Measurements from ENCODE around the gene NOVA2.

The NOVA2 gene

GRCh38 chr19:46014941-46015686, 41.4 kb upstream of the NOVA2 start:
- no peak for DNase-seq (ENCODE audit: low spot score in 2 of 2)
- H3K4me1 ChIP-seq = no peaks in the 10 kb centered on the region; the same call in 1 of the 2 replicates
- H3K36me3 ChIP-seq (replicated peaks) = peaks cover 15% of the 10 kb centered on the region
- H3K4me3 ChIP-seq = no peak overlapping the region
- no peaks in the 10 kb centered on the region for H3K9me3 ChIP-seq
- H3K27me3 ChIP-seq (ENCODE audit: low read depth) = no peaks in the 10 kb centered on the region
- in situ Hi-C loops (cut with MboI; ENCODE audit: low sequenced_read_pairs) = no loop called here

- in situ Hi-C loops (cut with MboI; ENCODE audit: low sequenced_read_pairs) = no loop called here
- H3K4me3 ChIP-seq = no peak overlapping the region
- no peak for DNase-seq (ENCODE audit: low spot score in 2 of 2)
- H3K9me3 ChIP-seq = no peaks in the 10 kb centered on the region
- H3K4me1 ChIP-seq = no peaks in the 10 kb centered on the region; the same call in 1 of the 2 replicates
- H3K36me3 ChIP-seq (replicated peaks) = peaks cover 15% of the 10 kb centered on the region
- no peaks in the 10 kb centered on the region for H3K27me3 ChIP-seq (ENCODE audit: low read depth)
Observed at GRCh38 chr19:46014534-46014933, 40.9 kb upstream of the NOVA2 start.

GRCh38 chr19:46009530-46010510, 36.2 kb upstream of the NOVA2 start:
- DNase-seq (ENCODE audit: low spot score in 2 of 2) = peak; percentile 31 to 87
- in situ Hi-C loops (cut with MboI; ENCODE audit: low sequenced_read_pairs) = no loop called here
- H3K27me3 ChIP-seq (ENCODE audit: low read depth) = no peaks in the 10 kb centered on the region
- no peaks in the 10 kb centered on the region for H3K9me3 ChIP-seq
- H3K36me3 ChIP-seq (replicated peaks) = no peaks in the 10 kb centered on the region; the same call in none of the 2 replicates
- no peaks in the 10 kb centered on the region for H3K4me1 ChIP-seq
- no peak overlapping the region for H3K4me3 ChIP-seq

GRCh38 chr19:46006411-46006810, 32.7 kb upstream of the NOVA2 start:
- DNase-seq (ENCODE audit: low spot score in 2 of 2) = no peak
- no peaks in the 10 kb centered on the region for H3K27me3 ChIP-seq (ENCODE audit: low read depth)
- no peak overlapping the region for H3K4me3 ChIP-seq
- H3K4me1 ChIP-seq = no peaks in the 10 kb centered on the region
- H3K36me3 ChIP-seq (replicated peaks) = no peaks in the 10 kb centered on the region; the same call in none of the 2 replicates
- in situ Hi-C loops (cut with MboI; ENCODE audit: low sequenced_read_pairs) = no loop called here
- H3K9me3 ChIP-seq = no peaks in the 10 kb centered on the region

GRCh38 chr19:46002678-46003275, 29.1 kb upstream of the NOVA2 start:
- Histone ChIP-seq H3K9me3 (no peaks in the 10 kb centered on the region), H3K36me3 (replicated peaks) (no peaks in the 10 kb centered on the region; the same call in 1 of the 2 replicates), H3K27me3 (ENCODE audit: low read depth) (no peaks in the 10 kb centered on the region), H3K4me1 (no peaks in the 10 kb centered on the region), H3K4me3 (no peak overlapping the region)
- DNase-seq (ENCODE audit: low spot score in 2 of 2) = no peak
- in situ Hi-C loops (cut with MboI; ENCODE audit: low sequenced_read_pairs) = no loop called here

- H3K27me3 ChIP-seq (ENCODE audit: low read depth) = no peaks in the 10 kb centered on the region
- no peaks in the 10 kb centered on the region; the same call in 1 of the 2 replicates for H3K4me1 ChIP-seq
- no peaks in the 10 kb centered on the region for H3K9me3 ChIP-seq
- peak in 1 of 2 experiments; percentile 48 for DNase-seq (ENCODE audit: low spot score in 2 of 2)
- H3K4me3 ChIP-seq = no peak overlapping the region
- H3K36me3 ChIP-seq (replicated peaks) = no peaks in the 10 kb centered on the region
- in situ Hi-C loops (cut with MboI; ENCODE audit: low sequenced_read_pairs) = no loop called here
Observed at GRCh38 chr19:46000491-46001246, 27.0 kb upstream of the NOVA2 start.

GRCh38 chr19:45999653-46000121, 26.0 kb upstream of the NOVA2 start:
- in situ Hi-C loops (cut with MboI; ENCODE audit: low sequenced_read_pairs) = no loop called here
- no peak overlapping the region for H3K4me3 ChIP-seq
- no peaks in the 10 kb centered on the region for H3K36me3 ChIP-seq (replicated peaks)
- H3K9me3 ChIP-seq = no peaks in the 10 kb centered on the region
- no peaks in the 10 kb centered on the region; the same call in none of the 2 replicates for H3K4me1 ChIP-seq
- no peaks in the 10 kb centered on the region for H3K27me3 ChIP-seq (ENCODE audit: low read depth)
- no peak for DNase-seq (ENCODE audit: low spot score in 2 of 2)

- H3K9me3 ChIP-seq = no peaks in the 10 kb centered on the region
- H3K36me3 ChIP-seq (replicated peaks) = no peaks in the 10 kb centered on the region
- no peaks in the 10 kb centered on the region for H3K27me3 ChIP-seq (ENCODE audit: low read depth)
- H3K4me3 ChIP-seq = no peak overlapping the region
- peaks cover 4% of the 10 kb centered on the region for H3K4me1 ChIP-seq
- no peak for DNase-seq (ENCODE audit: low spot score in 2 of 2)
- in situ Hi-C loops (cut with MboI; ENCODE audit: low sequenced_read_pairs) = no loop called here
Observed at GRCh38 chr19:45998834-45999233, 25.2 kb upstream of the NOVA2 start.

- no peak for DNase-seq (ENCODE audit: low spot score in 2 of 2)
- no peaks in the 10 kb centered on the region for H3K27me3 ChIP-seq (ENCODE audit: low read depth)
- in situ Hi-C loops (cut with MboI; ENCODE audit: low sequenced_read_pairs) = no loop called here
- no peaks in the 10 kb centered on the region for H3K36me3 ChIP-seq (replicated peaks)
- peaks cover 4% of the 10 kb centered on the region for H3K4me1 ChIP-seq
- H3K4me3 ChIP-seq = no peak overlapping the region
- no peaks in the 10 kb centered on the region for H3K9me3 ChIP-seq
Observed at GRCh38 chr19:45996933-45997332, 23.3 kb upstream of the NOVA2 start.

- Histone ChIP-seq H3K4me3 (peak overlapping the region; percentile 84), H3K27me3 (ENCODE audit: low read depth) (no peaks in the 10 kb centered on the region), H3K4me1 (peaks cover 4% of the 10 kb centered on the region), H3K9me3 (no peaks in the 10 kb centered on the region), H3K36me3 (replicated peaks) (no peaks in the 10 kb centered on the region)
- in situ Hi-C loops (cut with MboI; ENCODE audit: low sequenced_read_pairs) = no loop called here
- DNase-seq (ENCODE audit: low spot score in 2 of 2) = no peak
Observed at GRCh38 chr19:45995715-45996385, 22.2 kb upstream of the NOVA2 start.

- in situ Hi-C loops (cut with MboI; ENCODE audit: low sequenced_read_pairs) = no loop called here
- DNase-seq (ENCODE audit: low spot score in 2 of 2) = peak; percentile 96 to 97
- H3K27me3 ChIP-seq (ENCODE audit: low read depth) = peaks cover 4% of the 10 kb centered on the region; the same call in 1 of the 2 replicates
- peak within 1 kb of the TSS; percentile 84 for H3K4me3 ChIP-seq
- no peaks in the 10 kb centered on the region for H3K36me3 ChIP-seq (replicated peaks)
- no peaks in the 10 kb centered on the region for H3K9me3 ChIP-seq
- peaks cover 4% of the 10 kb centered on the region for H3K4me1 ChIP-seq
Observed at GRCh38 chr19:45994998-45995714, 21.5 kb upstream of the NOVA2 start, which contains the start of gene CCDC61. Gene CCDC61 (plus strand): TSS chr19:45995467. CDS start chr19:46003019, 7,552 bp downstream.

GRCh38 chr19:45994456-45994997, 20.9 kb upstream of the NOVA2 start:
- Histone ChIP-seq H3K27me3 (ENCODE audit: low read depth) (peaks cover 9% of the 10 kb centered on the region), H3K36me3 (replicated peaks) (no peaks in the 10 kb centered on the region), H3K4me3 (peak overlapping the region; percentile 32), H3K9me3 (no peaks in the 10 kb centered on the region), H3K4me1 (peaks cover 4% of the 10 kb centered on the region)
- DNase-seq (ENCODE audit: low spot score in 2 of 2) = peak in 1 of 2 experiments; percentile 33
- in situ Hi-C loops (cut with MboI; ENCODE audit: low sequenced_read_pairs) = no loop called here
